Hematopoietic multipotent progenitor cell treated with erythropoietin and hydrocortisone succinate and interleukin-3 and kit ligand, for 8 days (in vitro differentiated cells): Measurements from ENCODE around the gene BACH2.
"Not testable (repeated sequence)": the region's sequence is repeated elsewhere in the genome, so short reads cannot be mapped to it uniquely, and the experiment has no call there.

Experiments used
- DNase-seq: peaks from one replicate; pipeline ENCODE4 v3.0.0-alpha.2; 2015

BACH2 gene

DNA sequence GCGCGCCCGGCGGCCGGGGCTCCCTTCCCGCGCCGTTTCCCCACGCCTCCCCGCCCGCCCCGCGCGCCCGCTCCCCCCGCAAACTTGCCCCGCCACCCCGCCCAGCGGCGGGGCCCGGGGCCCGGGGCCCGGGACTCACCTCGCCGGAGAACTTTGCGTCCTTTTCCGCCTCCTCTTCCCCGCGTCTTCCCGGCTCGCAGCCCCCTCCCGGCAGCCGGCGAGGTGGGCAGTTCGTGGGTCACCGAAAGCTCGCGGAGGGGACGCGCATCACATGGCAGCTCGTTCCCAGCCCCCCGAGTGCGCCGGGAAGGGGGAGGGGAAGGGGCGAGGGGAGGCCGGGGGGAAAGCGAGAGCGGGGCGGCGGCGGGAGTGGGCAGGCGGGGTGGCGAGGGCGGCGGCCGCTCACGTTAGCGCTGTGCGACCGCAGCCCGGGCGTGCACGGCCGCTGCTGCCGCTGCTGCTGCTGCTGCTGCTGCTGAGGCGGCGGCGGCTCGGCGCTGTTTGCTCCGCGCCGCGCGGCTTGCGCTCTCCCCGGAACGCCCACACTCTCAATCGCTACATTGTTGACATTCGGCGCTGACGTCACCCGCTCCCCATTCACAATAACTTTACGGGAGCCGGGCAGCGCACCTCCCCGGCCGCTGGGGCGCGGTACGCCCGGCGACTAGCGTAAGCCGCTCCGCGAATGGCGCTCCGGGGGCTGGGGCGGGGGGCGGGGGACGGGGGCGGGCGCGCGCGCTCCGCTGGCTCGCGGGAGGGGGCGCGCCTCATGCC lies at the start of gene BACH2:
TSS of gene BACH2 (minus strand) at position 503 of the 774 bp plus-strand sequence. CDS start 287,999 bp downstream, outside the sequence.
- peak; percentile 86 for DNase-seq

DNA sequence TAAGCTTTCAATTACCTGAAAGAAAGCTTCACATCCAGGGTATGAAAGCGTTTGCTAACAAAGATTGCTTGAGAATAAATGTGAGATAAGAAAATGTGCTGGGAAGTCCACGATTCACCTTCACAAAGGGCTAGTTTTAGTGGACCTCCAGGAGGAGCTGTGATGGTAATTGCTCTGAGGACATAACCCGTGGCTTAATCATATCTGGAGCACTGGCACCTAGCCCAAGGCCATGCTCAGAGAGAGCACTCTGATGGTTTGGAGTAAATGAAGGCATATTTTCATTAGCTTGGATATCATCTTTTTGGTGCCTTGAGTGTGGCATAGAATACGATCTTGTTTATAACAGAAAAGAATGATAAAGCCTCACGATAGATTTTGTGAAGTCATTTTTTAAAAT lies 46.9 kb upstream of the BACH2 start:
- DNase-seq: no peak

DNA sequence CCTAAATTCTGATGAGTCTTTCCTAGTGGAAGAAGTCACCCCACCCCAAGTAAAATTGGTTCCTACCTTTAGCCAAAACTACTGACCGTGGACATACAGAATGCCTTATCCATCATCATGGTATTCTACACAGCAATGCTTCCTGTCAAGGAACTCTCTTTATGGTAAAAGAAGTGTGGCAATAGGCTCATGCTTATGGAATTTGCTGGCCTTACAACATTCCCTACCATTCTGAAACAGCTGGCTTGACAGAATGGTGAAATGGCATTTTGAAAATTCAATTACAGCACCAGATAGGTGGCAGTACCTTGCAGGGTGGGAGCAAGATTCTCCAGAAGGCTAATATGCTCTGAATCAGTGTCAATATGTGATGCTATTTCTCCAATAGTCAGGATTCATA lies 41.8 kb upstream of the BACH2 start:
- no peak for DNase-seq

DNA sequence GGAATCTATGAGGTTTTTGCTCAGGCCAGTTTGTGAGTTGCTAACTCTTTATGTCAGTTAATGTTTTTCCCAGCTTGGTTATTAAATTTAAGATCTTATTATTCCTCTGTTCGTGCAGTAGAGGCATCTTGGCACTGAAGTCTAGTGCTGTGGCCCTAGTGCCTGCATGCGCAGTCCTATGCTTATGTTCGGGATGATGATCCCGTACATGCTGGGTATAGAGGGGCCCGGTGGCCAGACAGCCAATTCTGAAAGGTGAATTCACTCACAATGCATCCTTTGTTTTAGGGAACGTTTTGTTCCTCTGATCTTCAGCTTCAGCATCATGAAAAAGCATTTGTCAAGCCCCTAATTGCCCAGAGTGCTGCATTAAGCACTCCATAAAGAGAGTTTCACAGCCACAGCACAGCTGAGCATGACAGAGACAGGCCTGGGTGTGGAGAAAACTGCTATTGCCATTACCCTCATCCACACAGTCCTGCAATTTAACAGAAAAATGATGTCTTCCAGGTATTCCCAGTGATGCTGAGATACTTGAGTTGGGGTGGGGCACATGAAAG lies 39.8 kb upstream of the BACH2 start:
- DNase-seq: no peak

- no peak for DNase-seq
Measured at GRCh38 chr6:90333928-90334327, 37.3 kb upstream of the BACH2 start.

GRCh38 chr6:90332978-90333543 lies 36.4 kb upstream of the BACH2 start:
- DNase-seq: not testable (repeated sequence)

DNA sequence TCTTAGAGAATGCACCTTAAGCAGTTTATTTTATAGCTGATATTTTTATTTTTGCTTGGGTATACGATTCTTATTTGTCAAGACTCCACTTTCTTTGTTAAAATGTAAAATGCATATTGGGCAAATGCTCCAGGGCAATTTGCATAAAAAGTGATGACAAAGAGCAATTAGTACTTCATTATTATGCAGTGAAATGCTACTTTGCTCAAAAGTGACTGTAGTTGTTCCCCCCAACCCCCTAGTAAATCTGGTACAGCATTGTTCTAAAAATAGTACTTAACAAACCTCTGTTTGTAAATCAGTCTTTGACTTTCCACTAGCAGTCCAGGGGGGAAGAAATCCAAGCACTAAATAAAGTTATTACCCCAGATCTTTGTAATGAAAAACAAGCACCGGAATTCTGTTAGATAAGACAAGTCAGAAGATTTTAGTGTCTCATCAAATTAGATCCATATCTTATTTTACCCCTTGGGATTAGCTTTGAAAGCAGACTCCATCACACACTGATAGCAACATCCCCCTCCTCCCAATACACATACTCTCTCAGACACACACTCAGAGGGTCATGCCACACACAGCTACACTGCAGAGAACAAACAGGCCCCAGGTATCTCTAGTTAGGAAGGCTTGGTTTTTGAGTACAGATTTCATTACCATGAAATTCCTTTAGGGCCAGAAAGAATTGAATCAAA lies 32.9 kb upstream of the BACH2 start:
- no peak for DNase-seq

GRCh38 chr6:90328004-90328403 lies 31.4 kb upstream of the BACH2 start:
- DNase-seq: no peak

DNA sequence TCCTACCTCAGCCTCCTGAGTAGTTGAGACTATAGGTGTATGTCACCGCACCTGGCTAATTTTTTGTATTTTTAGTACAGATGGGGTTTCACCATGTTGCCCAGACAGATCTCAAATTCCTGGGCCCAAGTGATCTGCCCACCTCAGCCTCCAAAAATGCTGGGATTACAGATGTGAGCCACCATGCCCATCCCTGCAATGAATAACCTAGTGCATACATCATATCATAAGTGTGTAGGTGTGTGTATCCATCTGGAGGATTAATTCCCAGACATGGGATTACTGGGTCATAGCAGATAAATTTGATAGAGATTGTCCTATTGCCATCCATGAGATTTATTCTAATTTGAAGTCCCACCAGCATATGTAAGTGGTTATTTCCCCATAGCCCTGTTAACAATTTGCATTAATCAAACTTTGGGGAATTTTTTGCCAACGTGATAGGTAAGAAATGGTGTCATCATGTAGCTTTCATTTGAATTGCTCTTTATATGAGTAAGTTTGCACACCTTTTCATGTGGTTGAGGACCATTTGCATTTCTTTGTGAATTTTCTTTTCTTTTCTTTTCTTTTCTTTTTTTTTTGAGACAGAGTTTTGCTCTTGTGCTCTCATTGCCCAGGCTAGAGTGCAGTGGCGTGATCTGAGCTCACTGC lies 29.9 kb upstream of the BACH2 start:
- no peak for DNase-seq

- no peak for DNase-seq
Measured at GRCh38 chr6:90323706-90324105, 27.1 kb upstream of the BACH2 start.

- DNase-seq: no peak
Measured at GRCh38 chr6:90322976-90323474, 26.4 kb upstream of the BACH2 start.

DNA sequence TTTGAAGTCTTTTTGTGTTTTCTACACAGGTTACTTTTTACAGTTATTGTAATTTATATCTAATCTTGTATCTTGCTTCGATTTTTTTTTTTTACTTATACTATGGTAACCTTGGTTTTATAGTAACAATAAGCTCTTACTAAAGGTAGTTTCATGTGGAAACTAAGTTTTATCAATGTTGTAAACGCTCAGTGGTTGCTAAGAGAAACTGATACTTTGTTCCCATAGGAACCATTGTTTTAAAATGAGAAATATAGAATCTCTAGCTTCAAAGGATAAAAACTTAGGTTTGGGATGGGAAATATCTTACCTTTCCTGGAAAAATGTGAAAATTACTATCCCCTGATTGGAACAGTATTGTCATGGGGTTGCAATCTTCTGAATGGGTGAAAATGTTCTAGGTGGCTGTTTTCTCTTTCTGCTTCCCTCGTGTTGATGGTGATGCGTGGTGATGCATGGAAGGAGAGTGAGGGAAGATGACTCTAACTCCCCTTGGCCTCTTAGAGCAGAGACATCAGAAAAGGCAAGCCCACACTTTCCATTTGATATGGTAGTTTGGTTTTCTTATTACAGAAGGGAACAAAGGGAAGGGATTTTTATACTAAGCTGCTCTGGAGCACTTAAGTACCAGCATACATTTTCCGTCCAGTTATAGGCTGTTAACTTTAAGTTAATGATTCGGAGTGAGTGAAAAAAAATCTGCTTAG lies 23.5 kb upstream of the BACH2 start:
- no peak for DNase-seq

DNA sequence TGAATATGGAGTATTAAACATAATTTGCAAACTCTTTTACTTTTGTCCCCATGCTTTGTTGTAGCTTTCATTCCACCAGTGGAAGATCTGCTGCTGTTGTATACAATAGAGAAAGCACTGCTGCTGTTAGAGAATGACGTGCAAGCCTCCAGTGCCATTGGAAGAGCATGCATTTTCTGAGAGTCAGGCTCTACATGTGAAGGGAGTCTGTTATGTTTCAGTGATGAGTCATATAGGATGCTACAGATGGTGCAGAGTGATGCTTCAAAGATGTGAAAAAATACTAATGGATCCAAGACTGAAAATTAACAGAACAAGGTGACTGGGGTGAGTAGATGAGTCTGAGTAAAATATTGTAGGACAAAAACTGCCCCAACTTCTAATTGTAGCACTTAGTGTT lies 22.4 kb upstream of the BACH2 start:
- DNase-seq: no peak

GRCh38 chr6:90315986-90316385 lies 19.3 kb upstream of the BACH2 start:
- no peak for DNase-seq

DNA sequence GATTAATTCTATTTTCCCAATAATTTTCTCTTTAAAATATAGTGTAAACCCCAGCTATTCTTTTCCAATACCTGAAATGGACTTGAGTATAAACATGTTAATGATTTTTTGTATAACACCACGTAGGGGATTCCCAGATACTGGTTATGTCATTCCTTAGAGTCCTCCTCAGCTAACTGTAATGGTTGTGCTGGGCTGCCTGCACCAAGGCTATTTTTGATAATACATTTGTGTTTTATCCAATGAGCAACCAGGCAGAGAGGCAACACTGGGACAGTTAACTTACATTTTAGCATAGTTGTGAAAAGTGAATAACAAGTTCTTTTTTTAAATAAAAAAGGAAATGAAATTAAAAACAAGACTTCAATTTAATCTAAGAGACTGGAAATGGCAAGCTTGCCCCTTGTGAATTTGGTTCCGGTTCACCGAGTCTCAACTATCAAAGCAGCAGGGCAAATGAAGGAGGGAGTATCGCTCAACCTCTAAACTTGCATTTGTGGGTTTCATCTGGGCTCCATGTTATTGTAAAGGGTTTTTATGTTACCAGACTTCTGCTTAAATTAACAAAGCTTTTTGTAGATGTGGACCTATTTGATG lies 18.8 kb upstream of the BACH2 start:
- no peak for DNase-seq

GRCh38 chr6:90314514-90314913 lies 17.9 kb upstream of the BACH2 start:
- no peak for DNase-seq

- no peak for DNase-seq
Measured at GRCh38 chr6:90311569-90311968, 14.9 kb upstream of the BACH2 start.

DNA sequence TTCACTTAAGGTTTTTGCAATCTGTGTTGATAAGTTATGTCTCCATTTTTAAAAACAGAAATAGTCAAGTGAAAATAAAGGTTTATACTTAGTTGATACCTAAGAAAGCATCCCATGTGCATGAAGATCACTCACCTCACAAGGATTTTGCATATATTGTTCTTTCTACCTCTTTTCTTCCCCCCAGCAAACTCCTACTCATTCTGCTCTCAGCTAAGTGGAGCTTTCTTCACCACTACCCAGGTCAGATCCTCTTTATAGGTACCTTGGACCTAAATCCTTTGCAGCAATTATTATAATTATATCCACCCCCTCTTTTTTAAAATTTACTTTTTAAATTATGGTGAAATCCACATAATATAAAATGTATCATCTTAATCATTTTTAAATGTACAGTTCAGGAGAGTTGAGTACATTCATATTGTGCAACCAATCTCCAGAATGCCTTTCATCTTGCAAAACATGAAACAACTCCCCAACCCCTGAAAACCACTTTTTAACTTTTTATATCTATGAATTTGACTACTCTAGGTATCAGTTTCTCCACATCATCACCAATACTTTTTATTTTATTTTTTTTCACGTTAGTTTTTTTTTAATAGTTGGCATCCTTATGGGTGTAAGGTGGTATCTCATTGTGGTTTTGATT lies 9.3 kb upstream of the BACH2 start:
- DNase-seq: no peak

GRCh38 chr6:90304308-90304707 lies 7.7 kb upstream of the BACH2 start:
- DNase-seq: no peak

- DNase-seq: no peak
Measured at GRCh38 chr6:90303039-90303438, 6.4 kb upstream of the BACH2 start.

- no peak for DNase-seq
Measured at GRCh38 chr6:90302320-90302719, 5.7 kb upstream of the BACH2 start.

GRCh38 chr6:90301816-90302215 lies 5.2 kb upstream of the BACH2 start:
- no peak for DNase-seq
